ENCODE results near the gene RNF152.
A peak's percentile ranks its signal among the peaks of the same experiment; 100 is the strongest.

RNF152 gene

DNA sequence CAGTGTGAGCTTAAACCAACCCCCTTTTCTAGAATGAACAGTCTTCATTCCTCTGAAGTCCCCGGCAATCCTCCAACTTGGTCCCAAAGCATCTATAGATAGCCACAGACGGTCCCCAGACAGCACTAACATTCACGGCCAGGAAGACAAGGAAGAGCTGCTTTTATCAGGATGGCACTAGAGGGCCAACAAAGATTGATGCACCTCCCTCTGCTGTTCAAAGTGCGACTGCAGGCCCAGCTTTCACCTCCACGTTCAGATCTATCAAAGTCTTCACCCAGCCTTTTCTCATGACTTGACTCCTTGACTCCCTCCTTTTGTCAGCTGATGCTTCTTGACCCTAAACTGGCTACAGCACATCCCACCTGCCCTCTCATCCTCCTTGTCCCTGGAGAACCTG is 54.3 kb downstream of the RNF152 start:
- DNase-seq (ENCODE audit: low read depth), result no peak
- TF ChIP-seq, protein P1, sequence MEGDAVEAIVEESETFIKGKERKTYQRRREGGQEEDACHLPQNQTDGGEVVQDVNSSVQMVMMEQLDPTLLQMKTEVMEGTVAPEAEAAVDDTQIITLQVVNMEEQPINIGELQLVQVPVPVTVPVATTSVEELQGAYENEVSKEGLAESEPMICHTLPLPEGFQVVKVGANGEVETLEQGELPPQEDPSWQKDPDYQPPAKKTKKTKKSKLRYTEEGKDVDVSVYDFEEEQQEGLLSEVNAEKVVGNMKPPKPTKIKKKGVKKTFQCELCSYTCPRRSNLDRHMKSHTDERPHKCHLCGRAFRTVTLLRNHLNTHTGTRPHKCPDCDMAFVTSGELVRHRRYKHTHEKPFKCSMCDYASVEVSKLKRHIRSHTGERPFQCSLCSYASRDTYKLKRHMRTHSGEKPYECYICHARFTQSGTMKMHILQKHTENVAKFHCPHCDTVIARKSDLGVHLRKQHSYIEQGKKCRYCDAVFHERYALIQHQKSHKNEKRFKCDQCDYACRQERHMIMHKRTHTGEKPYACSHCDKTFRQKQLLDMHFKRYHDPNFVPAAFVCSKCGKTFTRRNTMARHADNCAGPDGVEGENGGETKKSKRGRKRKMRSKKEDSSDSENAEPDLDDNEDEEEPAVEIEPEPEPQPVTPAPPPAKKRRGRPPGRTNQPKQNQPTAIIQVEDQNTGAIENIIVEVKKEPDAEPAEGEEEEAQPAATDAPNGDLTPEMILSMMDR (conservative IDR thresholded peaks at IDR 0.05; ENCODE audit: low read depth, low read length), result no peak
- no peak overlapping the region for H3K4me3 ChIP-seq (ENCODE audit: low read length)

DNA sequence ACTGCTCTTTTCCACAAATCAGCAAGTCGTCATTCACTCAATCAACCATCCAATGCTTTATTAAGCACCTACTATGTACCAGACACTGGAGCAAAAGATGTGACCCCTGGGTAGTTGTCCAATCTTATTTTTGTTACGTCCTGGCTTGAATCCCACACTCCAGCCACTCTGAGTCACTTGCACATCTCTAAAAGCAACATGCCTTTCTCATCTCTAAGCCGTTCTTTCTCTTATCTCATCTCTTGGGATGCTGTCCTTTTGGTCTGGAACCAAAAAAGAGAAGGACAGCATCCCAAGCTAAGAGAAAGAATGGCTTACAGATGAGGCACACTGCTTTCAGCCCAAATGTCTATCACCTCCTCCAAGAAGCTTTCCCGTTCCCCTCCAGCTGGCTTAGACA is 58.8 kb downstream of the RNF152 start:
- H3K4me3 ChIP-seq (ENCODE audit: low read length), result no peak overlapping the region
- TF ChIP-seq, protein P1 (conservative IDR thresholded peaks at IDR 0.05; ENCODE audit: low read depth, low read length), result no peak
- no peak for DNase-seq (ENCODE audit: low read depth)

DNA sequence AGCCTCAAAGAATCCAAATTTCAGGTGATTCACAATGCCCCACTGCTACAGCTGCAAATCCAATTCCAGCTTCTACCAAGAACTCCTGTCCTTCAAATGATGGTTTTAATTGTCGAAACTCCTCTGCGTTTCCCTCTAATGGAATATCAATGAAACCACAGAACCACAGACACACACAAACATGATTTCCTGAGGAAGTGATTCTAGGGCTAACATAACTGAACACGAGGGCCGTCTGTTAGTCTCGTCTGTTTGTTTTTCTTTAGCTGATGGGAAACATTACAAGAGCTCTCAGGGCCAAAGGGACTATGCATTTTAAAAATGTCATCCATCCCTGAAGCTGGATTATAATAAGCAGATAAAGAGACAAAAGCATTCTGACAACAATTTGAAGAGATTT is 59.4 kb downstream of the RNF152 start:
- TF ChIP-seq, protein P1 (conservative IDR thresholded peaks at IDR 0.05; ENCODE audit: low read depth, low read length), result no peak
- H3K4me3 ChIP-seq (ENCODE audit: low read length), result no peak overlapping the region
- DNase-seq (ENCODE audit: low read depth), result no peak

DNA sequence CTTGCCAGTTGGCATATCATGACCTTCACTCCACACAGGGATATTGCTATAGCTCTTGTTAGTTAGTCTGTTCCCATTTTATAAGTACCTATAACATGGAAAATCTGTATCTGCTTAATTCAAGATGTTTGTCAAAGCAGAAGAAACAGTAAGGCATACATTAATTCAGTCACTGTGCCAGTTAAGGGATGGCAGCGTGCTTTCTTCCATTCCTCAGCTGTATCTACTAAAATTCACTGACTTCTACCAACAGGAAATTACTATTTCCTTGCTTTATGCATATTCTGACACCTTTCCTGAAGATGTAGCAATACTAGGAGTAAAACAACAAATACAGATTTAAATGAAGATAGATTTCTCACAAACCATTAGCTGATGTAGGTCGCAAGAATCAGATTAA is 59.9 kb downstream of the RNF152 start:
- DNase-seq (ENCODE audit: low read depth), result no peak
- TF ChIP-seq, protein P1 (conservative IDR thresholded peaks at IDR 0.05; ENCODE audit: low read depth, low read length), result no peak
- no peak overlapping the region for H3K4me3 ChIP-seq (ENCODE audit: low read length)

DNA sequence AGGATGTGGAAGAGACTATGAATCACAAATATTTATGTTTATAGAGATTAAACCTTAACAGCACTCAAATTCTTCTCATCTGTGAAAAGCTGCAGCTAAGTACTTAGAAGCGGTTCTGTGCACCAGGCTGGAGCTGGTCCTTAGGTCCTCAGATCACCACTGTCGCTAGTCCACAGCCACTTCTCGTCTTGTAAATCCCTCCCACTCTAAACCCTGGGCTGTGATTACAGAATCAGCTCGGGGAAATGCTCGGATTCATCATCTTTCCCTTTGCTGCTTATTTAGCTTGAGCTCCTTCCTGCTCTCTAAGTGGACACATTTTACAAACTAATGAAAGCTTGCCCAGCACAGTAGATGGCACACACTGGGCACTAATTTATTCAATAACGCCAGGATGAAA is 61.7 kb downstream of the RNF152 start:
- TF ChIP-seq, protein P1 (conservative IDR thresholded peaks at IDR 0.05; ENCODE audit: low read depth, low read length), result no peak
- DNase-seq (ENCODE audit: low read depth), result peak; percentile 12
- no peak overlapping the region for H3K4me3 ChIP-seq (ENCODE audit: low read length)

DNA sequence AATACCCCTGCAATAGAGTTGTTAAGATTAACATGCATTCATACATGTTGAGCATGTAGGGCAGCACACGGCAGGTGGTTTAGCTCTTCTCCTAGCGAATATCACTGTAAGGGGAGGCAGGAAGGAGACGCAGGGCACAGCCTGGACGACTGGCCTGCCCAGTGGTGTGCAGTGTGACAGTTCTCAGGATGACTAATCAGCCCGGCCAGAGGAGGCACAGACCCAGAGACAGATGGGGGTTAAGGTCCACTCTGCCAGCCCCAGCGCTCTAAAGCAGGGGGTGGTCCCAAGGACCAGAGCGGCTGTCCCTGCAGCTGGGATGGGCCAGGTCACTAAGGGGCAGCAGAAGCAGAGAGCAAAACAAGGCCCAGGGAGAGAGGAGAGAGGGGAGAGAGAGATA is 63.7 kb downstream of the RNF152 start:
- no peak overlapping the region for H3K4me3 ChIP-seq (ENCODE audit: low read length)
- TF ChIP-seq, protein P1 (conservative IDR thresholded peaks at IDR 0.05; ENCODE audit: low read depth, low read length), result no peak
- DNase-seq (ENCODE audit: low read depth), result no peak

DNA sequence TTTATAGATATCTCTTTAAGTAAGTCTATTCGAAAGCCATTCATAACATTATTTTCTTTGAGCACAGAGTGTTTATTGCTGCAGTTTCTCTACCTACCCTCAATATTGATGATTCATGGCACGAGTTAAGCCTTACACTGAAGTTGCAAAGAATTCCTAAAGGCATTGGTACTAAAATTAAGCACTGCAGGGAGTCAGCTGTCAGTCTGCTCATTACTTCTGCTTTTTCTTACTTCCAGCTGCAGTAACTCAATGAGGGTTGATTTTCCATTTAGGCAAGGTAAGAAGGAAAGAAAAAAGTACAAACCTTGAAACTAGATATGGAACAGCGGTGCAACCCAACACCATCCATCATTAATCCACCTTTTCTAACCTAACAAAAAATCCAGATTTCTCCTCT is 65.2 kb downstream of the RNF152 start:
- peak; percentile 13 for DNase-seq (ENCODE audit: low read depth)
- H3K4me3 ChIP-seq (ENCODE audit: low read length), result no peak overlapping the region
- TF ChIP-seq, protein P1 (conservative IDR thresholded peaks at IDR 0.05; ENCODE audit: low read depth, low read length), result no peak
